H1 (cell line): Measurements from ENCODE around the gene IST1. TPM values are rescaled to one million over a fixed set of nuclear protein-coding genes. Genes with fewer than 3 reads are reported as not detected.

Experiments
- CTCF ChIA-PET: fragments of 300-600 bp; sonication (Branson Sonifier 250); formaldehyde crosslinking; loops from one replicate; lab custom pipeline; 2021; ENCODE audit not compliant: partially characterized antibody; lab: Charles Lee
- POLR2A ChIA-PET: fragments of 300-600 bp; sonication (Branson Sonifier 250); formaldehyde crosslinking; loops from one replicate; lab custom pipeline; 2021; ENCODE audit warnings: inconsistent platforms; ENCODE audit not compliant: partially characterized antibody; lab: Charles Lee
- DNase-seq, 2 experiments: peaks; one replicate each; pipeline versions ENCODE4 v3.0.0 to v3.0.0-alpha.2; 2010 to 2022; ENCODE audit warnings: low spot score in 2 of 2, low read depth in 1 of 2, mixed read lengths in 1 of 2
- FAIRE-seq: peaks from 2 replicates; lab custom pipeline; 2011; peaks lifted over from hg19 to GRCh38; lab: Jason Lieb, UNC
- H2AFZ ChIP-seq: 2 replicates; pipeline ENCODE4 v1.8.1; 2012; ENCODE audit warnings: low read length, inconsistent platforms
- H2AK5ac ChIP-seq: 2 replicates; pipeline ENCODE4 v1.6.1; 2013; ENCODE audit warnings: low read depth, low read length
- H2BK120ac ChIP-seq: replicated peaks from 2 replicates; pipeline ENCODE3; 2013; ENCODE audit warnings: low read depth, low read length, inconsistent platforms
- H2BK12ac ChIP-seq: 2 replicates; pipeline ENCODE4 v1.6.1; 2013; ENCODE audit warnings: low read depth, low read length
- H2BK15ac ChIP-seq: 2 replicates; pipeline ENCODE4 v1.6.1; 2013; ENCODE audit warnings: low read length
- H2BK20ac ChIP-seq: 2 replicates; pipeline ENCODE4 v1.6.1; 2013; ENCODE audit warnings: low read length
- H2BK5ac ChIP-seq: 2 replicates; pipeline ENCODE4 v1.6.1; 2013; ENCODE audit warnings: low read depth, low read length
- H3K14ac ChIP-seq: 2 replicates; pipeline ENCODE4 v1.6.1; 2013; ENCODE audit warnings: inconsistent platforms; ENCODE audit not compliant: insufficient read length
- H3K18ac ChIP-seq: 2 replicates; pipeline ENCODE4 v1.6.1; 2013; ENCODE audit warnings: low read length; ENCODE audit errors: extremely low read depth
- H3K23ac ChIP-seq: 2 replicates; pipeline ENCODE4 v1.6.1; 2013; ENCODE audit warnings: inconsistent platforms; ENCODE audit not compliant: insufficient read length
- H3K23me2 ChIP-seq: 2 replicates; pipeline ENCODE4 v1.6.1; 2013; ENCODE audit warnings: low read depth, low read length
- H3K27ac ChIP-seq: 2 replicates; pipeline ENCODE4 v1.6.1; 2011; ENCODE audit warnings: low read depth, low read length, inconsistent platforms
- H3K27me3 ChIP-seq, 4 experiments: replicated peaks in 1 of 4; 1 replicate in 1 of 4; 2 replicates in 3 of 4; pipeline versions ENCODE4 v1.6.1 to v1.8.1; 2011 to 2013; ENCODE audit warnings: low read length in 3 of 4, mild to moderate bottlenecking in 3 of 4, inconsistent platforms in 2 of 4, mixed read lengths in 2 of 4, moderate library complexity in 1 of 4; ENCODE audit not compliant: control insufficient read depth in 3 of 4, insufficient read depth in 3 of 4; ENCODE audit errors: extremely low read depth in 1 of 4
- H3K36me3 ChIP-seq, 4 experiments: 2 replicates each; pipeline versions ENCODE4 v1.6.1 to v1.8.1; 2011 to 2013; ENCODE audit warnings: mild to moderate bottlenecking in 4 of 4, low read length in 3 of 4, moderate library complexity in 2 of 4, control low read depth in 1 of 4, inconsistent platforms in 1 of 4; ENCODE audit not compliant: insufficient read depth in 4 of 4, control insufficient read depth in 2 of 4
- H3K4ac ChIP-seq: replicated peaks from 2 replicates; pipeline ENCODE3; 2013; ENCODE audit warnings: low read length, low read depth, mixed read lengths, inconsistent platforms; ENCODE audit not compliant: insufficient read length
- H3K4me1 ChIP-seq, 4 experiments: replicated peaks in 1 of 4; 1 replicate in 1 of 4; 2 replicates in 3 of 4; pipeline versions ENCODE4 v1.6.1 to v1.8.1; 2011 to 2013; ENCODE audit warnings: low read length in 3 of 4, inconsistent platforms in 2 of 4, mixed read lengths in 1 of 4; ENCODE audit not compliant: insufficient read depth in 4 of 4, control insufficient read depth in 3 of 4
- H3K4me2 ChIP-seq, 2 experiments: 2 replicates each; pipeline versions ENCODE4 v1.6.1 to v1.8.1; 2011 to 2013; ENCODE audit warnings: low read depth in 2 of 2, low read length in 2 of 2, control low read depth in 1 of 2, inconsistent platforms in 1 of 2, mild to moderate bottlenecking in 1 of 2; ENCODE audit not compliant: insufficient read depth in 1 of 2
- H3K4me3 ChIP-seq, 4 experiments: fragments of 200-600, 300-600 bp in 1 of 4; sonication (generic), shearing (Covaris generic), sonication (Bioruptor Twin) in 1 of 4; 2 replicates each; pipeline versions ENCODE4 v1.5.1 to v1.8.1; 2011 to 2016; ENCODE audit warnings: low read length in 4 of 4, low read depth in 3 of 4, control low read depth in 2 of 4, inconsistent platforms in 2 of 4, mild to moderate bottlenecking in 2 of 4, mixed read lengths in 1 of 4, moderate library complexity in 1 of 4; ENCODE audit not compliant: insufficient read depth in 2 of 4; ENCODE audit errors: extremely low read depth in 1 of 4
- H3K56ac ChIP-seq: replicated peaks from 2 replicates; pipeline ENCODE3; 2013; ENCODE audit warnings: low read depth, mild to moderate bottlenecking, mixed read lengths, low read length, inconsistent platforms; ENCODE audit not compliant: insufficient read length
- H3K79me1 ChIP-seq: 2 replicates; pipeline ENCODE4 v1.6.1; 2013; ENCODE audit warnings: low read depth, low read length, control low read depth
- H3K79me2 ChIP-seq, 2 experiments: 2 replicates each; pipeline versions ENCODE4 v1.6.1 to v1.8.1; 2012 to 2013; ENCODE audit warnings: low read length in 2 of 2, mild to moderate bottlenecking in 2 of 2, inconsistent platforms in 1 of 2; ENCODE audit not compliant: insufficient read depth in 2 of 2, control insufficient read depth in 1 of 2
- H3K9ac ChIP-seq, 4 experiments: replicated peaks in 1 of 4; 1 replicate in 1 of 4; 2 replicates in 3 of 4; pipeline versions ENCODE4 v1.6.1 to v1.8.1; 2011 to 2013; ENCODE audit warnings: low read depth in 3 of 4, low read length in 3 of 4, control low read depth in 2 of 4, mild to moderate bottlenecking in 2 of 4, moderate library complexity in 2 of 4, inconsistent platforms in 1 of 4; ENCODE audit errors: extremely low read depth in 1 of 4
- H3K9me3 ChIP-seq, 2 experiments: 2 replicates each; pipeline versions ENCODE4 v1.6.1 to v1.8.1; 2012 to 2013; ENCODE audit warnings: mild to moderate bottlenecking in 2 of 2, moderate library complexity in 2 of 2, control low read depth in 1 of 2, inconsistent platforms in 1 of 2, low read depth in 1 of 2, low read length in 1 of 2, mixed read lengths in 1 of 2; ENCODE audit not compliant: insufficient read depth in 2 of 2
- H4K20me1 ChIP-seq, 2 experiments: replicated peaks in 1 of 2; 2 replicates each; pipeline versions ENCODE3 to v1.8.1; 2011 to 2013; ENCODE audit warnings: inconsistent platforms in 2 of 2, low read length in 2 of 2, mild to moderate bottlenecking in 1 of 2; ENCODE audit not compliant: insufficient read depth in 2 of 2, control insufficient read depth in 1 of 2
- H4K5ac ChIP-seq: 2 replicates; pipeline ENCODE4 v1.6.1; 2013; ENCODE audit warnings: low read length, low read depth, mixed read lengths, inconsistent platforms; ENCODE audit not compliant: insufficient read length
- H4K8ac ChIP-seq: 2 replicates; pipeline ENCODE4 v1.8.0; 2013; ENCODE audit warnings: mild to moderate bottlenecking, moderate library complexity, low read length, inconsistent platforms; ENCODE audit not compliant: insufficient read depth; ENCODE audit errors: extremely low read depth
- H4K91ac ChIP-seq: replicated peaks from 2 replicates; pipeline ENCODE3; 2013; ENCODE audit warnings: low read length, mixed read lengths, inconsistent platforms; ENCODE audit not compliant: insufficient read length
- CTBP2 ChIP-seq: IDR thresholded peaks from 2 replicates; pipeline ENCODE4 v1.7.0; 2011; ENCODE audit warnings: borderline replicate concordance, mild to moderate bottlenecking, moderate library complexity, mixed read lengths, low read length; ENCODE audit not compliant: insufficient read depth, insufficient read length
- HDAC2 ChIP-seq, 2 experiments: fragments of 300-600 bp in 1 of 2; sonication (generic) in 1 of 2; IDR thresholded peaks; 2 replicates each; pipeline ENCODE4 v1.6.1; 2011 to 2012; ENCODE audit warnings: low read depth in 2 of 2, low read length in 2 of 2, mild to moderate bottlenecking in 2 of 2, moderate library complexity in 2 of 2, borderline replicate concordance in 1 of 2, inconsistent platforms in 1 of 2
- HDAC6 ChIP-seq: IDR thresholded peaks from one replicate; pipeline ENCODE4 v1.7.1; 2012; ENCODE audit warnings: low read depth, mild to moderate bottlenecking, inconsistent platforms, low read length, moderate library complexity
- SIN3A ChIP-seq, 2 experiments: IDR thresholded peaks in 1 of 2; conservative IDR thresholded peaks in 1 of 2; 2 replicates each; pipeline ENCODE4 v1.6.1; 2011 to 2012; ENCODE audit warnings: low read length in 2 of 2, improper control_type of control experiment in 1 of 2, low read depth in 1 of 2, mild to moderate bottlenecking in 1 of 2
- TAF1 ChIP-seq: IDR thresholded peaks from 2 replicates; pipeline ENCODE4 v1.6.1; 2011; ENCODE audit warnings: mild to moderate bottlenecking, low read depth, low read length
- YY1 ChIP-seq: IDR thresholded peaks from 2 replicates; pipeline ENCODE4 v1.6.1; 2011; ENCODE audit warnings: low read depth, mild to moderate bottlenecking, low read length
- WGBS, 2 experiments: shearing (Covaris generic) in 1 of 2; methylation state at CpG; one replicate each; pipeline versions ENCODE4 v1.1.6 to v1.1.7; 2013 to 2015; ENCODE audit warnings: low lambda C conversion rate in 2 of 2, mixed read lengths in 2 of 2, inconsistent platforms in 1 of 2, low coverage in 1 of 2, missing lambda C conversion rate in 1 of 2; ENCODE audit not compliant: insufficient replicate concordance in 2 of 2, insufficient coverage in 1 of 2, insufficient read length in 1 of 2; ENCODE audit errors: extremely low coverage in 1 of 2, missing lambda C conversion rate in 1 of 2; 5-methylcytosine and 5-hydroxymethylcytosine counted together
- polyA plus RNA-seq, 7 experiments: library from polyadenylated mRNA; depleted of rRNA in 3 of 7; stranded (reverse) in 5 of 7; unstranded in 2 of 7; fragments of >200 nt in 5 of 7; fragments of 200-250 nt in 2 of 7; gene quantifications; 1 replicate in 5 of 7; 2 replicates in 1 of 7; 4 replicates in 1 of 7; pipeline versions ENCODE4 v1.2.1 to v1.2.3, GENCODE V29; 2011 to 2013; ENCODE audit warnings: missing spikeins in 2 of 7, mixed read lengths in 2 of 7
- total RNA-seq: library from RNA; stranded (reverse); fragmentation: NEBNext Ultra II Directional; extraction: Animal tissue kit (Norgen Biotek cat#: 25700); gene quantifications from 2 replicates; pipeline ENCODE4 v1.2.1, GENCODE V29; 2021

The IST1 gene
- total and polyA plus RNA-seq, 2 of the 8 experiments (the other 6 are each of a cell fraction or from before 2014, with no cell fraction given): 190 to 248 TPM

DNA sequence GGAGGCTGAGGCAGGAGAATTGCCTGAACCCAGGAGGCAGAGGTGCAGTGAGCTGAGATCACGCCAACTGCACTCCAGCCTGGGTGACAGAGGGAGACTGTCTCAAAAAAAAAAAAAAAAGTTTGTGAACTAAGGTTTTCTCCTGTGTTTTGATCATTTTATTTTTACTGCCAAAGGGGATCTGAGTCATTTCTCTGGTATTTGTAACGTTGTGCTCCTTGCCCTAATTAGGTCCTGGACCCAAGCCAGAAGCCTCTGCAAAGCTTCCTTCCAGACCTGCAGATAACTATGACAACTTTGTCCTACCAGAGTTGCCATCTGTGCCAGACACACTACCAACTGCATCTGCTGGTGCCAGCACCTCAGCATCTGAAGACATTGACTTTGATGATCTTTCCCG lies 32.1 kb downstream of the IST1 start:
- Histone ChIP-seq H3K27me3 (no peaks in the 10 kb centered on the region), H2BK120ac (no peak overlapping the region), H2BK20ac (no peak overlapping the region), H2BK12ac (no peak overlapping the region), H2AFZ (no peak overlapping the region), H3K18ac (no peak overlapping the region), H3K4me1 (no peaks in the 10 kb centered on the region), H3K9ac (no peak overlapping the region)
- WGBS, 2 experiments: 91% methylated on average over 3 of the region's 3 CpGs; no CpG with 5 or more reads in 1 of the 2 experiments
- TF ChIP-seq HDAC2 (IDR thresholded peaks at IDR 0.05; ENCODE audit: borderline replicate concordance in 1 of 2, low read depth in 2 of 2, low read length in 2 of 2) (no peak), CTBP2 (no peak), YY1 (no peak), HDAC6 (no peak), TAF1 (no peak), SIN3A (conservative IDR thresholded peaks at IDR 0.05 in 1 of 2, IDR thresholded peaks at IDR 0.05 in 1 of 2; ENCODE audit: low read depth in 1 of 2, low read length in 2 of 2) (no peak)
- TF ChIP-seq, all 59 proteins: peak for 0
- no peak overlapping the region for H4K91ac ChIP-seq
- H3K23me2 ChIP-seq: no peaks in the 10 kb centered on the region
- CTCF ChIA-PET: interaction anchor here (0.7 kb wide), 1 partner anchor 11 kb away, joined by 3 read pairs; no protein-coding TSS in a partner anchor
- no peak overlapping the region for H3K56ac ChIP-seq
- no peak overlapping the region for H2BK5ac ChIP-seq
- no peak for FAIRE-seq
- DNase-seq: no peak
- no peak overlapping the region for H3K4me3 ChIP-seq
- POLR2A ChIA-PET: interaction anchor here (1.0 kb wide), 1 partner anchor 17 kb away, joined by 4 read pairs; no protein-coding TSS in a partner anchor
- no peak overlapping the region for H3K4ac ChIP-seq
- H4K8ac ChIP-seq: no peak overlapping the region
- no peaks in the 10 kb centered on the region; the same call in 1 of the 2 replicates for H3K79me1 ChIP-seq
- no peak overlapping the region for H3K27ac ChIP-seq
- peaks cover 43 to 81% (median 64%) of the 10 kb centered on the region in 4 experiments for H3K36me3 ChIP-seq
- no peak overlapping the region for H3K23ac ChIP-seq
- H3K4me2 ChIP-seq: no peak overlapping the region
- H3K9me3 ChIP-seq: no peaks in the 10 kb centered on the region
- peaks cover 3 to 14% of the 10 kb centered on the region in 2 experiments for H4K20me1 ChIP-seq
- no peak overlapping the region for H3K14ac ChIP-seq
- no peak overlapping the region for H2AK5ac ChIP-seq
- H4K5ac ChIP-seq: no peak overlapping the region
- no peak overlapping the region for H2BK15ac ChIP-seq
- peaks cover 0 to 16% of the 10 kb centered on the region in 2 experiments; a peak in 1 of 4 replicates for H3K79me2 ChIP-seq
